Neural cell (in vitro differentiated cells): ENCODE results near the gene NEDD9. TPM values are rescaled to one million over a fixed set of nuclear protein-coding genes. Genes with fewer than 3 reads are reported as not detected.

Experiments used
- H2AFZ ChIP-seq: fragments of 200-600, 300-800 bp; sonication (generic), shearing (Covaris generic); 2 replicates; pipeline ENCODE4 v1.6.0; 2014; ENCODE audit warnings: low read depth, mild to moderate bottlenecking, antibody characterized with exemption, low read length, moderate library complexity
- H3F3A ChIP-seq: fragments of 200-600 bp; shearing (Covaris generic); 2 replicates; pipeline ENCODE4 v1.6.1; 2016; ENCODE audit warnings: mild to moderate bottlenecking, moderate library complexity, mixed read lengths, antibody characterized with exemption, low read length; ENCODE audit not compliant: insufficient read depth, poor library complexity, severe bottlenecking
- H3K27ac ChIP-seq: fragments of 200-600, 300-800 bp; sonication (generic), shearing (Covaris generic); 2 replicates; pipeline ENCODE4 v1.5.1; 2014; ENCODE audit warnings: mild to moderate bottlenecking, low read length, moderate library complexity
- H3K27me3 ChIP-seq: fragments of 300-800, 200-600 bp; sonication (generic), shearing (Covaris generic); 2 replicates; pipeline ENCODE4 v1.6.0; 2014; ENCODE audit warnings: mild to moderate bottlenecking, low read depth, low read length, moderate library complexity; ENCODE audit not compliant: insufficient read depth
- H3K36me3 ChIP-seq: fragments of 300-800, 200-600 bp; sonication (generic), shearing (Covaris generic); 2 replicates; pipeline ENCODE4 v1.5.1; 2014; ENCODE audit warnings: mild to moderate bottlenecking, antibody characterized with exemption, low read length, moderate library complexity; ENCODE audit not compliant: insufficient read depth
- H3K4me2 ChIP-seq: fragments of 300-800, 200-600 bp; sonication (generic), shearing (Covaris generic); 2 replicates; pipeline ENCODE4 v1.6.0; 2014; ENCODE audit warnings: mild to moderate bottlenecking, low read length
- H3K4me3 ChIP-seq: fragments of 300-800, 200-600 bp; sonication (generic), shearing (Covaris generic); 2 replicates; pipeline ENCODE4 v1.5.1; 2014; ENCODE audit warnings: mild to moderate bottlenecking, low read length, moderate library complexity
- H3K79me2 ChIP-seq: fragments of 200-600 bp; shearing (Covaris generic); replicated peaks from 2 replicates; pipeline ENCODE4 v1.6.0; 2014; ENCODE audit warnings: mild to moderate bottlenecking, low read length, moderate library complexity; ENCODE audit not compliant: insufficient read depth
- H3K9ac ChIP-seq: fragments of 300-800, 200-600 bp; sonication (generic), shearing (Covaris generic); 2 replicates; pipeline ENCODE4 v1.6.1; 2016; ENCODE audit warnings: mild to moderate bottlenecking, low read length, mixed read lengths
- H3K9me2 ChIP-seq: fragments of 200-600 bp; shearing (Covaris generic); 2 replicates; pipeline ENCODE4 v1.6.1; 2016; ENCODE audit warnings: mild to moderate bottlenecking, low read length, mixed read lengths; ENCODE audit not compliant: insufficient read depth
- H3K9me3 ChIP-seq: fragments of 200-600, 300-800 bp; sonication (generic), shearing (Covaris generic); 2 replicates; pipeline ENCODE4 v1.6.1; 2016; ENCODE audit warnings: mild to moderate bottlenecking, mixed run types, low read length, moderate library complexity, mixed read lengths
- H4K20me1 ChIP-seq: fragments of 200-600 bp; shearing (Covaris generic); 2 replicates; pipeline ENCODE4 v1.6.1; 2016; ENCODE audit warnings: mild to moderate bottlenecking, mixed run types; ENCODE audit not compliant: insufficient read depth
- CTCF ChIP-seq: fragments of 450-650 bp; IDR thresholded peaks from 2 replicates; pipeline ENCODE4 v1.5.1; 2014; ENCODE audit warnings: antibody characterized with exemption, mild to moderate bottlenecking, moderate library complexity; ENCODE audit not compliant: poor library complexity, severe bottlenecking
- EP300 ChIP-seq: fragments of 450-650 bp; conservative IDR thresholded peaks from 2 replicates; pipeline ENCODE4 v1.6.1; 2014; ENCODE audit warnings: antibody characterized with exemption, mild to moderate bottlenecking, moderate library complexity; ENCODE audit not compliant: poor library complexity, severe bottlenecking
- EZH2 ChIP-seq: fragments of 200-600, 300-800 bp; shearing (Covaris generic), sonication (generic); IDR thresholded peaks from 2 replicates; pipeline ENCODE4 v1.6.1; 2014; ENCODE audit warnings: antibody characterized with exemption, low read length, borderline replicate concordance, mild to moderate bottlenecking; ENCODE audit not compliant: insufficient read depth, poor library complexity, severe bottlenecking
- MXI1 ChIP-seq: fragments of 450-650 bp; conservative IDR thresholded peaks from 2 replicates; pipeline ENCODE4 v1.6.1; 2014; ENCODE audit warnings: antibody characterized with exemption, mild to moderate bottlenecking; ENCODE audit not compliant: poor library complexity, severe bottlenecking
- POLR2AphosphoS5 ChIP-seq: IDR thresholded peaks from 2 replicates; pipeline ENCODE4 v1.6.1; 2012
- RAD21 ChIP-seq: fragments of 450-650 bp; conservative IDR thresholded peaks from 2 replicates; pipeline ENCODE4 v1.6.1; 2014; ENCODE audit warnings: antibody characterized with exemption, mild to moderate bottlenecking, moderate library complexity
- REST ChIP-seq: IDR thresholded peaks from 2 replicates; pipeline ENCODE4 v1.6.1; 2012; ENCODE audit warnings: borderline replicate concordance
- SMC3 ChIP-seq: fragments of 450-650 bp; conservative IDR thresholded peaks from 2 replicates; pipeline ENCODE4 v1.6.1; 2014; ENCODE audit warnings: antibody characterized with exemption, mild to moderate bottlenecking, moderate library complexity; ENCODE audit not compliant: poor library complexity
- TAF1 ChIP-seq: IDR thresholded peaks from 2 replicates; pipeline ENCODE4 v1.6.1; 2012; ENCODE audit warnings: low read depth
- polyA plus RNA-seq: library from polyadenylated mRNA; depleted of rRNA; stranded (reverse); fragments of >200 nt; gene quantifications from 2 replicates; pipeline ENCODE4 v1.2.3, GENCODE V29; 2014

The NEDD9 gene
- polyA plus RNA-seq, 1 donor from 2014 or later, result 0.11 TPM

GRCh38 chr6:11153447-11153846 is 79.0 kb downstream of the NEDD9 start:
- H2AFZ ChIP-seq, result no peak overlapping the region
- H4K20me1 ChIP-seq, result no peaks in the 10 kb centered on the region
- no peaks in the 10 kb centered on the region for H3K27me3 ChIP-seq
- TF ChIP-seq CTCF (no peak), RAD21 (no peak), MXI1 (no peak), SMC3 (no peak), POLR2AphosphoS5 (no peak), REST (no peak), EZH2 (no peak), EP300 (no peak), TAF1 (no peak)
- no peaks in the 10 kb centered on the region for H3K9me3 ChIP-seq
- H3K36me3 ChIP-seq, result no peaks in the 10 kb centered on the region
- no peaks in the 10 kb centered on the region for H3K79me2 ChIP-seq
- H3K27ac ChIP-seq, result no peak overlapping the region
- no peak overlapping the region for H3K4me2 ChIP-seq
- no peak overlapping the region for H3K9ac ChIP-seq
- no peaks in the 10 kb centered on the region for H3K9me2 ChIP-seq
- H3F3A ChIP-seq, result no peaks in the 10 kb centered on the region
- no peak overlapping the region for H3K4me3 ChIP-seq

- Histone ChIP-seq H3K9me2 (no peaks in the 10 kb centered on the region), H3K9me3 (no peaks in the 10 kb centered on the region), H3K27ac (no peak overlapping the region), H3K4me2 (no peak overlapping the region), H4K20me1 (no peaks in the 10 kb centered on the region), H3K9ac (no peak overlapping the region), H3K79me2 (no peaks in the 10 kb centered on the region), H3F3A (no peaks in the 10 kb centered on the region), H3K4me3 (no peak overlapping the region), H2AFZ (no peak overlapping the region), H3K27me3 (no peaks in the 10 kb centered on the region), H3K36me3 (no peaks in the 10 kb centered on the region)
- TF ChIP-seq MXI1, result no peak
- TF ChIP-seq EP300, result no peak
- no peak for TF ChIP-seq SMC3
- no peak for TF ChIP-seq REST
- TF ChIP-seq RAD21, result no peak
- TF ChIP-seq EZH2, result no peak
- TF ChIP-seq CTCF, result no peak
- TF ChIP-seq POLR2AphosphoS5, result no peak
- no peak for TF ChIP-seq TAF1
Measured at GRCh38 chr6:11152581-11152980, 79.9 kb downstream of the NEDD9 start.
